Kidney (tissue), 14 donors: ENCODE measurements around the gene THBS2. TPM values are rescaled to one million over a fixed set of nuclear protein-coding genes. Genes with fewer than 3 reads are reported as not detected.
A peak's percentile ranks its signal among the peaks of the same experiment; 100 is the strongest.

ENCODE experiments used
- DNase-seq, 5 donors: peaks; one replicate each; pipeline ENCODE4 v3.0.0-alpha.2; 2013 to 2020
- FAIRE-seq: peaks from 2 replicates; lab custom pipeline; 2012; peaks lifted over from hg19 to GRCh38; lab: Jason Lieb, UNC
- H3K27ac ChIP-seq, 2 donors: one replicate each; pipeline ENCODE4 v1.7.0; 2013; ENCODE audit warnings: low read depth in 2 of 2, low read length in 2 of 2, inconsistent platforms in 1 of 2
- H3K27me3 ChIP-seq: one replicate; pipeline ENCODE4 v1.7.1; 2013; ENCODE audit warnings: low read length, inconsistent platforms; ENCODE audit not compliant: control insufficient read depth, insufficient read depth
- H3K36me3 ChIP-seq, 3 donors: one replicate each; pipeline versions ENCODE4 v1.7.0 to v1.7.1; 2013; ENCODE audit warnings: low read length in 3 of 3, control low read depth in 1 of 3, inconsistent platforms in 1 of 3; ENCODE audit not compliant: insufficient read depth in 3 of 3, control insufficient read depth in 2 of 3
- H3K4me1 ChIP-seq, 3 donors: one replicate each; pipeline versions ENCODE4 v1.7.0 to v1.7.1; 2013; ENCODE audit warnings: low read length in 3 of 3, inconsistent platforms in 1 of 3, low read depth in 1 of 3; ENCODE audit not compliant: control insufficient read depth in 2 of 3, insufficient read depth in 2 of 3
- H3K4me3 ChIP-seq, 3 donors: one replicate each; pipeline versions ENCODE4 v1.7.0 to v1.8.1; 2013; ENCODE audit warnings: low read length in 3 of 3, control low read depth in 1 of 3, inconsistent platforms in 1 of 3
- H3K9ac ChIP-seq, 3 donors: one replicate each; pipeline versions ENCODE4 v1.7.0 to v1.7.1; 2013; ENCODE audit warnings: low read length in 3 of 3, control low read depth in 1 of 3, inconsistent platforms in 1 of 3
- H3K9me3 ChIP-seq, 3 donors: one replicate each; pipeline versions ENCODE4 v1.7.0 to v1.7.1; 2013; ENCODE audit warnings: low read length in 3 of 3, control low read depth in 1 of 3, inconsistent platforms in 1 of 3; ENCODE audit not compliant: control insufficient read depth in 2 of 3, insufficient read depth in 1 of 3
- CTCF ChIP-seq: IDR thresholded peaks from 3 replicates; pipeline ENCODE4 v1.5.1; 2012; ENCODE audit warnings: mild to moderate bottlenecking, moderate library complexity, borderline replicate concordance; ENCODE audit not compliant: insufficient read depth; ENCODE audit errors: extremely low read depth
- intact Hi-C: fragments of 100-400 bp; cut with DNase I; formaldehyde crosslinking; loops from one replicate; pipeline ENCODE4 v1.11.1; 2022
- polyA plus RNA-seq: library from polyadenylated mRNA; stranded (reverse); fragments of 350-450 nt; fragmentation: Illumina TruSeq; extraction: RNeasy Lipid Tissue Mini Kit (QIAGEN cat#74804); gene quantifications from one replicate; pipeline ENCODE4 v1.2.3, GENCODE V29; 2014; ENCODE audit warnings: low read depth, low replicate concordance; ENCODE audit not compliant: insufficient read depth
- total RNA-seq: library from RNA; stranded (reverse); fragmentation: NEBNext Ultra II Directional; extraction: Animal tissue kit (Norgen Biotek cat#: 25700); gene quantifications from one replicate; pipeline ENCODE4 v1.2.1, GENCODE V29; 2021
- donor health status: control.
- donor health status: control.
- donor health status: control.
- donor health status: control.
- donor health status: control.
- donor health status: DM: yes; HTN: yes; CAD: no.
- donor health status: Normal renal cell carcinoma (clear cell type).

Gene THBS2
- total and polyA plus RNA-seq, 2 donors from 2014 or later: 2.7 to 33.4 TPM

- no peaks in the 10 kb centered on the region for H3K4me1 ChIP-seq
- H3K9ac ChIP-seq: no peak overlapping the region
- no peak overlapping the region for H3K4me3 ChIP-seq
- peaks cover 0 to 2% (median 0%) of the 10 kb centered on the region in 3 donors for H3K9me3 ChIP-seq
- intact Hi-C loops: no loop called here
- no peak overlapping the region for H3K27ac ChIP-seq
- no peak for TF ChIP-seq CTCF
- FAIRE-seq (no peak), DNase-seq (no peak)
- H3K36me3 ChIP-seq: peaks cover 0 to 2% (median 0%) of the 10 kb centered on the region in 3 donors
- no peaks in the 10 kb centered on the region for H3K27me3 ChIP-seq
Observed at GRCh38 chr6:169246445-169246844, 7.2 kb downstream of the THBS2 start.

- DNase-seq (peak in 1 of 5 donors; percentile 42), FAIRE-seq (no peak)
- no peak for TF ChIP-seq CTCF
- Histone ChIP-seq H3K4me1 (no peaks in the 10 kb centered on the region), H3K9ac (no peak overlapping the region), H3K27ac (no peak overlapping the region), H3K27me3 (no peaks in the 10 kb centered on the region), H3K9me3 (peaks cover 0 to 2% (median 0%) of the 10 kb centered on the region in 3 donors), H3K36me3 (peaks cover 0 to 2% (median 0%) of the 10 kb centered on the region in 3 donors), H3K4me3 (no peak overlapping the region)
- intact Hi-C loops: no loop called here
Observed at GRCh38 chr6:169244684-169245383, 8.8 kb downstream of the THBS2 start.

- Histone ChIP-seq H3K9me3 (peaks cover 0 to 2% (median 0%) of the 10 kb centered on the region in 3 donors), H3K36me3 (peaks cover 0 to 2% (median 0%) of the 10 kb centered on the region in 3 donors), H3K4me3 (no peak overlapping the region), H3K27ac (no peak overlapping the region), H3K4me1 (no peaks in the 10 kb centered on the region), H3K27me3 (no peaks in the 10 kb centered on the region), H3K9ac (no peak overlapping the region)
- FAIRE-seq (no peak), DNase-seq (peak in 1 of 5 donors; percentile 26)
- TF ChIP-seq CTCF: no peak
- intact Hi-C loops: no loop called here
Observed at GRCh38 chr6:169243661-169244060, 10.0 kb downstream of the THBS2 start.

GRCh38 chr6:169243186-169243585 is 10.5 kb downstream of the THBS2 start:
- no peak for TF ChIP-seq CTCF
- H3K4me1 ChIP-seq: no peaks in the 10 kb centered on the region
- no peaks in the 10 kb centered on the region for H3K27me3 ChIP-seq
- H3K27ac ChIP-seq: no peak overlapping the region
- H3K9me3 ChIP-seq: peaks cover 0 to 2% (median 0%) of the 10 kb centered on the region in 3 donors
- DNase-seq (peak in 1 of 5 donors; percentile 52), FAIRE-seq (no peak)
- no peak overlapping the region for H3K9ac ChIP-seq
- no peak overlapping the region for H3K4me3 ChIP-seq
- peaks cover 0 to 2% (median 0%) of the 10 kb centered on the region in 3 donors for H3K36me3 ChIP-seq
- intact Hi-C loops: no loop called here
